ENCODE measurements around the gene GTF3C2. TPM values are rescaled to one million over a fixed set of nuclear protein-coding genes. Genes with fewer than 3 reads are reported as not detected.

The GTF3C2 gene
- total and polyA plus RNA-seq, 9 of the 15 experiments (the other 6 are each of a cell fraction or from before 2014, with no cell fraction given) = 35.5 to 96.8 (median 53.0) TPM

DNA sequence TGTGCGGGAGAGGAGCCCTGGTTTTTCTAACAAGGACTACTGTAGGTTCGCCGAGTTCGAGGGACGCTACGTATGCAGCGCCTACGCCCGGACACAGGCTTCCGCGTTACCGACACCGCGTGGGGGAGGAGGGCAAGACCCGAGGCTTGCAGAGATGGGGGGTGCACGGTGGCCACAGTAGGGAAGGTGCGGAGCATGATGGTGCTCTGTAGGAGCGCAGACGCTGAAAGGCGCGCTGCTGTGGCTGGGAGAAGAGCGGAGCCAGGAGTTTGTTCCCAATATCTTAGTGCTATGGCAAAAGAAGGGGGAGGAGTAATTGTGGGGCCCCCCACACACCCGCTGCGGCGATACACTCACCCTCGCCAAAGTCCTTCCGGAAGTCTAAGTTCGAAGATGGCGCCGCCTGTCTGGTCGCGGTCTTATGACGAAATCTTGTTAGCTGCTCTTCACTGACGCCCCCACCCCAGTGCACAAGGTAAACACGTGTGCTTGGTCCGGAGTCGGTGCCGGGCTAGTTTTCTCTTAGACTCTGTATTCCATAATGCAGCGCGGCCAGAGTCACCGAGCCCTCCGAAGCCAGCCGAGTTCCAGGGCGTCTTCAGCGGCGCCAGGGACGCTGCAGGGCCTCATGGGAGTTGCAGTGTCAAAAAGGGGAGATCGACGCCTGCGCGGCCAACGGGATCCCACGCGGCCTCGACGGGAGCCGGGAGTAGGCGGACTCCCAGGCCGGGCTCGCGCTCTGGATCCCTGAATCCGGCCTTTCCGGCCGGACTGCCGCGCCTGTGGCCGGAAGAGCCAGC lies at the start of gene GTF3C2 (continued):
- TF ChIP-seq, protein P1, sequence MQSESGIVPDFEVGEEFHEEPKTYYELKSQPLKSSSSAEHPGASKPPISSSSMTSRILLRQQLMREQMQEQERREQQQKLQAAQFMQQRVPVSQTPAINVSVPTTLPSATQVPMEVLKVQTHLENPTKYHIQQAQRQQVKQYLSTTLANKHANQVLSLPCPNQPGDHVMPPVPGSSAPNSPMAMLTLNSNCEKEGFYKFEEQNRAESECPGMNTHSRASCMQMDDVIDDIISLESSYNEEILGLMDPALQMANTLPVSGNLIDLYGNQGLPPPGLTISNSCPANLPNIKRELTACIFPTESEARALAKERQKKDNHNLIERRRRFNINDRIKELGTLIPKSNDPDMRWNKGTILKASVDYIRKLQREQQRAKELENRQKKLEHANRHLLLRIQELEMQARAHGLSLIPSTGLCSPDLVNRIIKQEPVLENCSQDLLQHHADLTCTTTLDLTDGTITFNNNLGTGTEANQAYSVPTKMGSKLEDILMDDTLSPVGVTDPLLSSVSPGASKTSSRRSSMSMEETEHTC (IDR thresholded peaks at IDR 0.05) = no peak; the same call in 1 of the 2 replicates
- TF ChIP-seq HNRNPL (IDR thresholded peaks at IDR 0.05; ENCODE audit: low read depth, low read length) (no peak), SIX5 (IDR thresholded peaks at IDR 0.05; ENCODE audit: borderline replicate concordance in 1 of 2, insufficient read depth in 1 of 2, low read depth in 1 of 2, low read length in 2 of 2) (peak; percentile 58 to 60; a peak in 3 of 4 replicates), MTA3 (IDR thresholded peaks at IDR 0.05; ENCODE audit: borderline replicate concordance) (peak; percentile 66), HSF4 (CRISPR knock-in tag; IDR thresholded peaks at IDR 0.05; ENCODE audit: borderline replicate concordance) (no peak), SMARCC2 (IDR thresholded peaks at IDR 0.05; ENCODE audit: low read depth) (no peak), SP1 (CRISPR knock-in tag; IDR thresholded peaks at IDR 0.05) (peak; percentile 76), ZNF175 (CRISPR knock-in tag; IDR thresholded peaks at IDR 0.05; ENCODE audit: low read depth) (peak; percentile 49; the same call in 1 of the 2 replicates), EHMT2 (IDR thresholded peaks at IDR 0.05) (no peak), ZFX (CRISPR knock-in tag; IDR thresholded peaks at IDR 0.05) (peak; percentile 97), POLR2AphosphoS5 (IDR thresholded peaks at IDR 0.05; ENCODE audit: control insufficient read depth, insufficient read depth, low read depth, low read length) (peak; percentile 48), OTX1 (CRISPR knock-in tag; IDR thresholded peaks at IDR 0.05) (no peak), PML (IDR thresholded peaks at IDR 0.05; ENCODE audit: low read length) (peak; percentile 28; the same call in 1 of the 2 replicates)
- TF ChIP-seq, protein P2, sequence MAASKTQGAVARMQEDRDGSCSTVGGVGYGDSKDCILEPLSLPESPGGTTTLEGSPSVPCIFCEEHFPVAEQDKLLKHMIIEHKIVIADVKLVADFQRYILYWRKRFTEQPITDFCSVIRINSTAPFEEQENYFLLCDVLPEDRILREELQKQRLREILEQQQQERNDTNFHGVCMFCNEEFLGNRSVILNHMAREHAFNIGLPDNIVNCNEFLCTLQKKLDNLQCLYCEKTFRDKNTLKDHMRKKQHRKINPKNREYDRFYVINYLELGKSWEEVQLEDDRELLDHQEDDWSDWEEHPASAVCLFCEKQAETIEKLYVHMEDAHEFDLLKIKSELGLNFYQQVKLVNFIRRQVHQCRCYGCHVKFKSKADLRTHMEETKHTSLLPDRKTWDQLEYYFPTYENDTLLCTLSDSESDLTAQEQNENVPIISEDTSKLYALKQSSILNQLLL (CRISPR knock-in tag; IDR thresholded peaks at IDR 0.05; ENCODE audit: borderline replicate concordance) = no peak
- TF ChIP-seq, protein P3, sequence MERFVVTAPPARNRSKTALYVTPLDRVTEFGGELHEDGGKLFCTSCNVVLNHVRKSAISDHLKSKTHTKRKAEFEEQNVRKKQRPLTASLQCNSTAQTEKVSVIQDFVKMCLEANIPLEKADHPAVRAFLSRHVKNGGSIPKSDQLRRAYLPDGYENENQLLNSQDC (CRISPR knock-in tag; IDR thresholded peaks at IDR 0.05) = 0 out of 2 replicates have a peak, but pooled peaks have one; percentile 32
- TF ChIP-seq, protein P4, sequence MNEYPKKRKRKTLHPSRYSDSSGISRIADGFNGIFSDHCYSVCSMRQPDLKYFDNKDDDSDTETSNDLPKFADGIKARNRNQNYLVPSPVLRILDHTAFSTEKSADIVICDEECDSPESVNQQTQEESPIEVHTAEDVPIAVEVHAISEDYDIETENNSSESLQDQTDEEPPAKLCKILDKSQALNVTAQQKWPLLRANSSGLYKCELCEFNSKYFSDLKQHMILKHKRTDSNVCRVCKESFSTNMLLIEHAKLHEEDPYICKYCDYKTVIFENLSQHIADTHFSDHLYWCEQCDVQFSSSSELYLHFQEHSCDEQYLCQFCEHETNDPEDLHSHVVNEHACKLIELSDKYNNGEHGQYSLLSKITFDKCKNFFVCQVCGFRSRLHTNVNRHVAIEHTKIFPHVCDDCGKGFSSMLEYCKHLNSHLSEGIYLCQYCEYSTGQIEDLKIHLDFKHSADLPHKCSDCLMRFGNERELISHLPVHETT (CRISPR knock-in tag; conservative IDR thresholded peaks at IDR 0.05 in 1 of 2, IDR thresholded peaks at IDR 0.05 in 1 of 2) = peak in 1 of 2 experiments; percentile 77; a peak in 1 of 4 replicates
- TF ChIP-seq, protein P5, sequence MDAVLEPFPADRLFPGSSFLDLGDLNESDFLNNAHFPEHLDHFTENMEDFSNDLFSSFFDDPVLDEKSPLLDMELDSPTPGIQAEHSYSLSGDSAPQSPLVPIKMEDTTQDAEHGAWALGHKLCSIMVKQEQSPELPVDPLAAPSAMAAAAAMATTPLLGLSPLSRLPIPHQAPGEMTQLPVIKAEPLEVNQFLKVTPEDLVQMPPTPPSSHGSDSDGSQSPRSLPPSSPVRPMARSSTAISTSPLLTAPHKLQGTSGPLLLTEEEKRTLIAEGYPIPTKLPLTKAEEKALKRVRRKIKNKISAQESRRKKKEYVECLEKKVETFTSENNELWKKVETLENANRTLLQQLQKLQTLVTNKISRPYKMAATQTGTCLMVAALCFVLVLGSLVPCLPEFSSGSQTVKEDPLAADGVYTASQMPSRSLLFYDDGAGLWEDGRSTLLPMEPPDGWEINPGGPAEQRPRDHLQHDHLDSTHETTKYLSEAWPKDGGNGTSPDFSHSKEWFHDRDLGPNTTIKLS (IDR thresholded peaks at IDR 0.05; ENCODE audit: borderline replicate concordance, low read depth) = peak; percentile 88
- TF ChIP-seq, protein P6, sequence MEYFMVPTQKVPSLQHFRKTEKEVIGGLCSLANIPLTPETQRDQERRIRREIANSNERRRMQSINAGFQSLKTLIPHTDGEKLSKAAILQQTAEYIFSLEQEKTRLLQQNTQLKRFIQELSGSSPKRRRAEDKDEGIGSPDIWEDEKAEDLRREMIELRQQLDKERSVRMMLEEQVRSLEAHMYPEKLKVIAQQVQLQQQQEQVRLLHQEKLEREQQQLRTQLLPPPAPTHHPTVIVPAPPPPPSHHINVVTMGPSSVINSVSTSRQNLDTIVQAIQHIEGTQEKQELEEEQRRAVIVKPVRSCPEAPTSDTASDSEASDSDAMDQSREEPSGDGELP (CRISPR knock-in tag; IDR thresholded peaks at IDR 0.05; ENCODE audit: borderline replicate concordance) = peak; percentile 80; the same call in 1 of the 2 replicates
